Spleen (tissue), 7 donors: ENCODE measurements around the gene CADM2.

Experiments
- POLR2A ChIP-seq, 3 donors: fragments of 450-650 bp; IDR thresholded peaks; one replicate each; pipeline ENCODE4 v1.5.1; 2017; ENCODE audit warnings: antibody characterized with exemption in 3 of 3, mild to moderate bottlenecking in 1 of 3
- TF ChIP-seq, protein P1 (sequence below), 11 experiments: fragments of 200-600 bp in 7 of 11; fragments of 450-650 bp in 4 of 11; sonication (generic) in 4 of 11; IDR thresholded peaks in 8 of 11; conservative IDR thresholded peaks in 3 of 11; 1 replicate in 7 of 11; 2 replicates in 4 of 11; pipeline versions ENCODE4 v1.4.0 to v1.8.0; 2016 to 2021; ENCODE audit warnings: antibody characterized with exemption in 11 of 11, inconsistent platforms in 4 of 11, mild to moderate bottlenecking in 1 of 11
- donor health status: DM: no; HTN: no; CAD: no; lungs with moderate emphysema.
- donor health status: DM: no; HTN: no; CAD: no.
- donor health status: DM: no; HTN: no; CAD: no.

DNA sequence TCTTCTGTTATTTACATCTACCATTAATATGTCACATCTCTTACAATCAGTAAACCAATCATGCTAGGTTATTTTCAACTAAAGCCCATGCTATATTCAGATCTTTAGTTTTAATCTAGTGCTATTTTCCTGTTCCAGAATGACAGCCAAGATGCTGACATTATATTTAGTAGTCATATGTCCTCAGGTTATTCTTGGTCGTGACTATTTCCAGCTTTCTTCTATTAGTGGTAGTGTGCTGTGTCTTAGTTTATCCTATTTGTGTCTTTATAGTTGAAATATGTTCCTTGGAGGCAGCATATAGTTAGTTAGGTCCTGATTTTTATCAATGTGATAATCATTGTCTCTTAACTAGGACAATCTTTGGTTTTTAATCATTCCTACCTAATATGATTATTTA is 566.5 kb downstream of the CADM2 start:
- TF ChIP-seq, protein P1, sequence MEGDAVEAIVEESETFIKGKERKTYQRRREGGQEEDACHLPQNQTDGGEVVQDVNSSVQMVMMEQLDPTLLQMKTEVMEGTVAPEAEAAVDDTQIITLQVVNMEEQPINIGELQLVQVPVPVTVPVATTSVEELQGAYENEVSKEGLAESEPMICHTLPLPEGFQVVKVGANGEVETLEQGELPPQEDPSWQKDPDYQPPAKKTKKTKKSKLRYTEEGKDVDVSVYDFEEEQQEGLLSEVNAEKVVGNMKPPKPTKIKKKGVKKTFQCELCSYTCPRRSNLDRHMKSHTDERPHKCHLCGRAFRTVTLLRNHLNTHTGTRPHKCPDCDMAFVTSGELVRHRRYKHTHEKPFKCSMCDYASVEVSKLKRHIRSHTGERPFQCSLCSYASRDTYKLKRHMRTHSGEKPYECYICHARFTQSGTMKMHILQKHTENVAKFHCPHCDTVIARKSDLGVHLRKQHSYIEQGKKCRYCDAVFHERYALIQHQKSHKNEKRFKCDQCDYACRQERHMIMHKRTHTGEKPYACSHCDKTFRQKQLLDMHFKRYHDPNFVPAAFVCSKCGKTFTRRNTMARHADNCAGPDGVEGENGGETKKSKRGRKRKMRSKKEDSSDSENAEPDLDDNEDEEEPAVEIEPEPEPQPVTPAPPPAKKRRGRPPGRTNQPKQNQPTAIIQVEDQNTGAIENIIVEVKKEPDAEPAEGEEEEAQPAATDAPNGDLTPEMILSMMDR (IDR thresholded peaks at IDR 0.05 in 8 of 11, conservative IDR thresholded peaks at IDR 0.05 in 3 of 11): no peak
- TF ChIP-seq POLR2A (IDR thresholded peaks at IDR 0.05): no peak
